Measurements from ENCODE around the gene VHLL. TPM values are rescaled to one million over a fixed set of nuclear protein-coding genes. Genes with fewer than 3 reads are reported as not detected.

The VHLL gene
- total RNA-seq, 2 donors from 2014 or later, result not detected

- no peak for TF ChIP-seq CTCF (conservative IDR thresholded peaks at IDR 0.05)
- H3K4me1 Mint-ChIP-seq, result no peaks in the 10 kb centered on the region
- H3K27ac Mint-ChIP-seq, result no peak overlapping the region
- Histone ChIP-seq H3K36me3 (ENCODE audit: control insufficient read depth, insufficient read depth, low read length) (peaks cover 83% of the 10 kb centered on the region), H3K4me3 (ENCODE audit: low read length) (no peak overlapping the region), H3K9ac (ENCODE audit: extremely low read depth, low read length, poor library complexity, severe bottlenecking) (no peak overlapping the region), H3K27ac (ENCODE audit: low read depth, low read length) (no peak overlapping the region), H3K4me1 (ENCODE audit: control insufficient read depth, insufficient read depth, low read length) (no peaks in the 10 kb centered on the region), H3K27me3 (ENCODE audit: control insufficient read depth, insufficient read depth, low read length, poor library complexity, severe bottlenecking) (no peaks in the 10 kb centered on the region), H3K9me3 (ENCODE audit: control insufficient read depth, low read length) (no peaks in the 10 kb centered on the region)
- 96 to 99% methylated on average over 7 to 8 of the region's 9 CpGs for WGBS, 2 experiments (ENCODE audit: insufficient coverage in 1 of 2, insufficient read length in 1 of 2)
- DNase-seq, result no peak
- no peaks in the 10 kb centered on the region for H3K9me3 Mint-ChIP-seq
- H3K4me3 Mint-ChIP-seq, result no peak overlapping the region
- no peaks in the 10 kb centered on the region for H3K27me3 Mint-ChIP-seq (ENCODE audit: insufficient read depth)
- H3K36me3 Mint-ChIP-seq (ENCODE audit: low read depth), result peaks cover 85% of the 10 kb centered on the region
These were observed 36.4 kb downstream of the VHLL start for GRCh38 chr1:156262461-156263287.

DNA sequence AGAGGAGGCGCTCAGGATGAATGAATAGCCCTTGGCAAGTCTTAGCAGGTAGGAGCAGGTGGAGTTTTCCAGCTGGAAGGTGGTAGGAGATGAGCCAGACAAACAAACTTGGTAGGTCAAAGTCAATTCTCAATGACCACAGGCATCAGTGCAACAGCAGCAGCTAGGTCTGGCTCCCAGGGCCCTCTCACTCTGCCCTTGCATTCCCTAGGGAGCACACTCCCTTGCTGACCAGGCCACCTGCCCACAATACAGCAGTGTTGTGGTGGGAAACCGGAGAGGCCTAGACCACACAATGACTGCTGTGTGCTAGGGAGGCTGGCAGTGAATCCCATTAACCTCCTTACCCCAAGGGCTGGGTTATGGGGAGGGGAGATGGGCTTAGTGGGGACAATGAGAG is 38.2 kb downstream of the VHLL start:
- H3K27ac Mint-ChIP-seq, result peak overlapping the region; percentile 19
- peaks cover 83% of the 10 kb centered on the region for H3K36me3 Mint-ChIP-seq (ENCODE audit: low read depth)
- Histone ChIP-seq H3K36me3 (ENCODE audit: control insufficient read depth, insufficient read depth, low read length) (peaks cover 83% of the 10 kb centered on the region), H3K4me3 (ENCODE audit: low read length) (no peak overlapping the region), H3K9me3 (ENCODE audit: control insufficient read depth, low read length) (no peaks in the 10 kb centered on the region), H3K27ac (ENCODE audit: low read depth, low read length) (no peak overlapping the region), H3K27me3 (ENCODE audit: control insufficient read depth, insufficient read depth, low read length, poor library complexity, severe bottlenecking) (no peaks in the 10 kb centered on the region), H3K9ac (ENCODE audit: extremely low read depth, low read length, poor library complexity, severe bottlenecking) (no peak overlapping the region), H3K4me1 (ENCODE audit: control insufficient read depth, insufficient read depth, low read length) (no peaks in the 10 kb centered on the region)
- H3K4me3 Mint-ChIP-seq, result no peak overlapping the region
- TF ChIP-seq CTCF (conservative IDR thresholded peaks at IDR 0.05), result no peak
- no peak for DNase-seq
- no peaks in the 10 kb centered on the region for H3K27me3 Mint-ChIP-seq (ENCODE audit: insufficient read depth)
- WGBS, 2 experiments (ENCODE audit: insufficient coverage in 1 of 2, insufficient read length in 1 of 2), result 85 to 100% methylated on average over 1 to 2 of the region's 2 CpGs
- H3K4me1 Mint-ChIP-seq, result peaks cover 6% of the 10 kb centered on the region
- no peaks in the 10 kb centered on the region for H3K9me3 Mint-ChIP-seq

DNA sequence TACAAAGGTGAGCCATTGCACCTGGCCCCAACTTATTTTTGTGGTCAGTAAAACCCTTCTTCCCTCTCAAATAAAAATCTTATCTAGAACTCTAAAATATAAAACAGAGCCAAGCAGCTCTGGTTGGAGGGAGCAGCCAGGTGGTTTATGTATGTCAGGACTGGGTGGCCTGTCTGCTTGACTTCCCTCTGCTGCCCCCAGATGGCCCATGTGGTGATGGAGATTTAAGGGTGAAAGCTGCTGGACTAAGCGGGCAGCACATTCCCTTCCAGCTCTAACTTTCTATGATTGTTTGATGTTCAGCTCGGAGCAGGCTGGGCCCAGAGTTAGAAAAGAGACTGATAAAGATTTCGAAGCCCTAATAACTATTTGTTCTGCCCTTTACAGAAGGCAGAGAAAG is 39.3 kb downstream of the VHLL start:
- peaks cover 8% of the 10 kb centered on the region for H3K4me1 Mint-ChIP-seq
- WGBS, 2 experiments (ENCODE audit: insufficient coverage in 1 of 2, insufficient read length in 1 of 2), result 83 to 100% methylated on average over 1 to 3 of the region's 3 CpGs
- H3K27ac Mint-ChIP-seq, result no peak overlapping the region
- H3K9me3 Mint-ChIP-seq, result no peaks in the 10 kb centered on the region
- no peak for DNase-seq
- no peaks in the 10 kb centered on the region for H3K4me1 ChIP-seq (ENCODE audit: control insufficient read depth, insufficient read depth, low read length)
- no peak overlapping the region for H3K9ac ChIP-seq (ENCODE audit: extremely low read depth, low read length, poor library complexity, severe bottlenecking)
- H3K4me3 ChIP-seq (ENCODE audit: low read length), result no peak overlapping the region
- no peak overlapping the region for H3K27ac ChIP-seq (ENCODE audit: low read depth, low read length)
- H3K4me3 Mint-ChIP-seq, result no peak overlapping the region
- H3K36me3 Mint-ChIP-seq (ENCODE audit: low read depth), result peaks cover 74% of the 10 kb centered on the region
- peaks cover 76% of the 10 kb centered on the region for H3K36me3 ChIP-seq (ENCODE audit: control insufficient read depth, insufficient read depth, low read length)
- H3K27me3 ChIP-seq (ENCODE audit: control insufficient read depth, insufficient read depth, low read length, poor library complexity, severe bottlenecking), result no peaks in the 10 kb centered on the region
- no peaks in the 10 kb centered on the region for H3K9me3 ChIP-seq (ENCODE audit: control insufficient read depth, low read length)
- TF ChIP-seq CTCF (conservative IDR thresholded peaks at IDR 0.05), result peak; percentile 62
- H3K27me3 Mint-ChIP-seq (ENCODE audit: insufficient read depth), result no peaks in the 10 kb centered on the region

Data from endodermal cell (in vitro differentiated cells).